GM19397 (cell line): ENCODE measurements around the gene SPAG4.

Source experiments
- ATAC-seq: cut with Tn5 transposase; IDR thresholded peaks from one replicate; pipeline ENCODE4 v1.9.1; 2021; ENCODE audit warnings: mild to moderate bottlenecking, moderate library complexity; ENCODE audit not compliant: unreplicated experiment

Gene SPAG4

GRCh38 chr20:35615667-35616464 is at the start of gene SPAG4:
TSS of gene SPAG4 (plus strand) at chr20:35615829. CDS start at chr20:35616004, 175 bp downstream.
- ATAC-seq = peak; percentile 67

DNA sequence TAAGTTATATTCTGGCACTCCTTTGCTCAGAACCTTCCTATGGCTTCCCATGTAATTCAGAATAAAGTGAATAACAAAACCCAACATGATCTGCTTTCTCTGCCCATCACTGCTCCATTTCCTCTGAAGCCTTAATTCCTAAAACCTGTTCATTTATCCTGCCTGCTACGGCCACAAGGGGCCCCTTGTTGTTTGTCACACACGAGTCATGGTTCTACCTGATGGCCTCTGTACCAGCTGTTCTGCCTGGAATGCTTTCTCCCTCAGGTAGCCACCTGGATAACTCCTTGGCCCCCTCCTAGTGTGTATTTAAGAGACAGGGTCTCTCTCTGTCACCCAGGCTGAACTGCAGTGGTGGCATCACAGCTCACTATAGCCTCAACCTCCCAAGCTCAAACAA is 47.0 kb upstream of the SPAG4 start:
- no peak for ATAC-seq

DNA sequence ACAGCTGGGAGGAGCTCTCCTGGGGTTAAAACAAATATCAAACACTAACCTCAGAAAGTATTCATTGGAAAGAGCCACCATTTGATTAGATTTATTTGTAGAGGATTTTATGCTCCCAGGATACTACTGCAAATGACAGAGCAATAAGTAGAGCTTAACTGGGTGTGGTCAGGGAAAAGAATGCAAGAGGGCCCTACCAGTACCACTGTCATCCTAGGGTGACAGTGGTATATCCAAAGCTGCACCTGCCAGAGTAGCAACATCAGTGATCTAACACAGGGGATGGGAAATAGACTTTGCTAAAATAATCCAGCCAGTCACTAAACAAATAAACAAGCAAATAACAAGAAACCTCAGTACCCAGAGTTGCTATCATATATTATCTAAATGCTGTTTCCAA is 44.1 kb upstream of the SPAG4 start:
- ATAC-seq = no peak

DNA sequence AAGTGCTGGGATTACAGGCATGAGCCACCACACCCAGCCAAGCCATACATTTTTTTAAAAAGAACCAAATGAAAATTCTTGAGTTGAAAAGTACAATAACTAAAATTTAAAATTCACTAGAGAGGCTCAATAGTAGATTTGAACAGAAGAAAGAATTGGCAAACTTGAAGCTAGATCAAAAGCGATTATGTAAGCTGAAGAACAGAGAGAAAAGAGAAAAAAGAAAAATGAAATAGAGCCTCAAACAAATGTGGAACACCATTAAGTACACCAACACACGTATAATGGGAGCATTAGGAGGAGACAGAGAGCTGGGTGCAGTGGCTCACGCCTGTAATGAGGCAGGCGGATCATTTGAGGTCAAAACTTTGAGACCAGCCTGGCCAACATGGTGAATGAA is 42.8 kb upstream of the SPAG4 start:
- no peak for ATAC-seq

- ATAC-seq = no peak
Measured at GRCh38 chr20:35575958-35576357, 39.7 kb upstream of the SPAG4 start.

GRCh38 chr20:35576816-35577215 is 38.8 kb upstream of the SPAG4 start:
- ATAC-seq = no peak

DNA sequence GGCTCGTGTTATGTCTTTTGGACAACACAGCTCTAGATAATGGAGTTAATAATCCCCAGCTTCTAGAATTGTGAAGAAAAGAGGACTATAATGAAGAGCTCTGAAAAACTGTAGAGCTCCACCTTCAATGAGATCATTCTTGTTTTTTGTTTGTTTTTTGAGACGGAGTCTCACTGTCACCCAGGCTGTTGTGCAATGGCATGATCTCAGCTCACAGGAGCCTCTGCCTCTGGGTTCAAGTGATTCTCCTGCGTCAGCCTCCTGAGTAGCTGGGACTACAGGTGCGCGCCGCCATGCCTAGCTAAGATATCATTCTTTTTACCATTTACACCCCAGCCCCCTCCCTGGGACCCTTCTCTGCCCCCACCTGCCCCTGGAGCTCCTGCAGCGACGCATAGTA is 37.2 kb upstream of the SPAG4 start:
- no peak for ATAC-seq

GRCh38 chr20:35579196-35579595 is 36.4 kb upstream of the SPAG4 start:
- ATAC-seq = no peak

DNA sequence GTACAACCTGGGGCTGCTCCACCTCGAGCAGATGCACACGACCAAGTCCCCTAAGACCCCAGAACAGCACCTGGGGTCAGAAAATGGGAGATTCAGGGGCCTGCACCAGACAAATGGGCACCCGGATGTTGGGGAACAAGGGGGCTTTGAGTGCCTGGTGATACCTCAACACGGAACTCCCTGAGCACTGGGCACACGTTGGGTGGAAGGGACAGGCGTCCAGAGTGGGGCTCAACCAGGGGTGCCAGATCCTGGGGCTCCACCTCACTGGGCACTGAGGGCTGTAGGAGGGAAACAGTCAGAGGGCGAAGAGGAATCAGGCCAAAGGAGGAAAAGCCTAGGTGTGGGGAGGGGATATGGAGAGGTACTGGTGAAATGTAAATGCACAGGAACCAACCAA is 33.5 kb upstream of the SPAG4 start:
- ATAC-seq = no peak

DNA sequence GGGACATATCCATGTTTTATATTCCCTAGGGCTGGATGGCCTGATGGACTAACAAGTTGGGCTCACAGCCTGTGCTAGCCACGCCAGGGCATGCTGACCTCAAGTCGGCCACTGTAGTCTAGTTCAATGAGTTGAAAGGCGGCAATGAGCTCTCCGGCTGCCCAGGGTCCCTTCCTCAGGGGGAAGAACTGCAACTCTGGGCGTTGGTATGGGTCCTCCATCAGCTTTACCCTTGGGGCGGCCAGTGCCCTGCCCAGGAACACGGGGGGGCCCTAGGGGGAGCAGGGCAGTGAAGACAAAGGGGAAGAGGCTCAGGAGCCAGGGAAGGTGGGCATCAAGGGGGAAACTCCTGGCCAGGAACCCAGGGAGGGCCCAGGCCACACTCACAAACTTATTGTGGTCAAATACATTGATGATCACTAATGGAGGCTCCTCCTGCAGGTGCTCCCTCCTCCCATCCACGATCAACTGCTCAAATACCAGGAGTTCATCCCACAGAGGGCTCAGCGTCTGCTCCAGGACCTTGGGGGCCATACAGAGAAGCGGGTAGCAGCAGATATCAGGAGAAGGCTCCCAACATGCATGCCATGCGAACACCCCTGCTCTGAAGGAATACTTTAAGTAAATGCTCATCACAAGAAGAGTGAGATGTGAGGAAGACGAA is 32.8 kb upstream of the SPAG4 start:
- no peak for ATAC-seq

DNA sequence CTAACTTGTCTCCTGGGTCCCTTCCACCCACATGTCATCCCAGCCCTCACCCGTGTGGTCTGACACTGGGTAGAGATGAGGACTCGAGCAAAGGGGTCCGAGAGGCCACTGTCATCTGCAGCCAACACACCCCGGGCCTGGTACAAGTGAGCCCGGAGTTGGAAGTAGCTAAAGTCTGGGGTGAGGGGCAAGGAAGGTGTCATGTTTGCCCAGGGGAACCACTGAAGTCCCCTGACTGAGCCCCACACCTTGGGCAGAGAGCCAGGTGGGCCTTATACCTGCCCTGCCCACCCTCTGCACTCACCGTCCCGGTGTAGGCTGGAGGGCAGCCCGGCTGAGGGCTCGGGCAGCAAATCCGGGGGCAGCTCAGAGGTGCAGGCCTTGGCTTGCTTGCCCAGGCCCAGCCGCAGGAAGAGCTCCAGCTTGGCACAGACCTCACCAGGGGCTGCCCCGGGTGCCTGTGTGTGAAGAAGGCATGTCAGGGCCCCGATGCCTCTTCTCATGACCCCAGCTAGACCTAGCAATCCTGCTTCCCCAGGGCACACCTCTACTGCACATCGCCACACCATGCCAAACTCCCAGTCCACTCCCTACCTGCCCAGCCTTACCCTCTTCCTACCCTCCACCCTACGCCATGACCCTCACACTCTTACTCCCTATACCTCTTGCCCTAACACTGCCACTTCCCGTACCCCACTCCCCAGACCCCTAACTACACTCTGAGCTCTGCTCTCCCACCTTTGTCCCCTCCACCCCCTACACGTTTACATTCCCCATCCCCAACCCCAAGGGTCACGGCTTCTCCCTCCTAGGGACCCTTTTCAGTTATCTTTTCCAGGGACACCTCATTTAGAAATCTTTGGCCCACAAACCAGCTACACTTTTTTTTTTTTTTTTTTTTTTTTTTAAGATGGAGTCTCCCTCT is 31.7 kb upstream of the SPAG4 start:
- ATAC-seq = no peak

GRCh38 chr20:35586751-35587425 is 28.7 kb upstream of the SPAG4 start:
- no peak for ATAC-seq

GRCh38 chr20:35587436-35587835 is 28.2 kb upstream of the SPAG4 start:
- no peak for ATAC-seq

GRCh38 chr20:35588397-35588796 is 27.2 kb upstream of the SPAG4 start:
- ATAC-seq = no peak

DNA sequence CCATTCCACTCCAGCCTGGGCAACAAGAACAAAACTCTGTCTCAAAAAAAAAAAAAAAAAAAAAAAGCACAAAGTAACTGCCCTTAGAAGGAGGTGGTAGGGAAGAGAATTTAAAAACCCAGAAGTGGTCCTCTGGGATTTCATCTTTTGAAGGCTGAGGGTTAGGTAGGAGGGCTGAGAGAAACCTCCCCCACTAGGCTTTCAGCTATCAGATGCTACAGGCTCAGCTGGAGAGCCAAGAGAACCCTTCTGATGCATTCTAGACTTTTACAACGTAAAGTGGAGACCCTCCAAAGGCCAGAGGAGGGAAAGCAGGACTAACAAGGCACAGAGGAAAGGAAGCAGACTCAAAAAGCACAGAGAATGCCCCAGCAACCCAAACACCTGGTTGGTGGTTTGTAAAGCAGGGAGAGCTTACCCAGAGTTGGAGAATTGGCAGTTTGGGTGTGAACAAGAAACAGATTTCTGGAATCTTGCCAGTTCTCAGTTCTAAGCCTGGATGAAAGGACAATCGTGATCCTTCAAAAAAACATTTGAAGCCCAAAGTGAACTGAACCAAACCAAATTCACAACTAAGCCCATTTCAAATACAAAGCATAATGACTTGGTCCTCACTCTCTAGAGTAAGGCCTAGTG is 23.2 kb upstream of the SPAG4 start:
- ATAC-seq = no peak

- ATAC-seq = no peak
Measured at GRCh38 chr20:35595456-35595855, 20.2 kb upstream of the SPAG4 start.

- no peak for ATAC-seq
Measured at GRCh38 chr20:35595901-35596300, 19.7 kb upstream of the SPAG4 start.

DNA sequence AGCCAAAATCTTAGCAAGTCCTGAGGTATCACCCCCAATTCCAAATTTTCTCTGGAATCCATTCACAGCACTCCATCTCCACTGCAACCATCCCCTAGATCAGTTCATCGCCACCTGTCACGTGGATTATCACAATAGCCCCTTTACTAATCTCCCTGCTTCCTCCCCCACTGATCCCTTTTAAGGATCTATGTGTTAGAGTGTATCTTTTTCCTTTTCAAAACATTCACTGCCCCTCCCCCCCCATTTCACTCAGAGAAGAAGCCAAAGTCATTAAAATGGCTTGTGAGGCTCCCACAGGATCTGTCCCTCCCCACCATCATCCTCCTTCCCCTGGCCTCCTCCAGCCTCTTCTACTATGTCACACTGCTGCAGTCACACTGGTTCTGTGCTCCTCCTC is 18.4 kb upstream of the SPAG4 start:
- no peak for ATAC-seq

DNA sequence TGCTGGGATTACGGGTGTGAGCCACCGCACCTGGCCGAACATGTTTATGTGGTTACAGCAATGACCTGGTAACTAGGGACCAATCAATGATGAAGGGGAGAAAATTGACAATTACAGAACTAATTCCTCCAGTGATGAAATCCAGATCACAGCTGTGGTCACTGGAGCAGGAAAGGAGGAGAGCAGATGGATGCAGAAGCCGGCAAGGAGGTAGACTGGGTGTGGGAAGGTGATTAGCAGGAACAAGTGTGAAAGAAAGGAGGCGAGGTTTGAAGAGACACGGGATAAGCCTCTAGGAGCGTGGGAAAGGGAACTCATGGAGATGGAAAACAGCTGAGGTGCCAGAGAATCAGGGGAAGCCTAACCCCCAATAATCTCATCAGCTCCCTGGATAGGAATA is 17.2 kb upstream of the SPAG4 start:
- no peak for ATAC-seq
